GM19328 (cell line): Measurements from ENCODE around the gene TPPP2.

Experiments used
- ATAC-seq: cut with Tn5 transposase; IDR thresholded peaks from one replicate; pipeline ENCODE4 v1.9.1; 2021; ENCODE audit warnings: mild to moderate bottlenecking, moderate library complexity; ENCODE audit not compliant: unreplicated experiment

Gene TPPP2

DNA sequence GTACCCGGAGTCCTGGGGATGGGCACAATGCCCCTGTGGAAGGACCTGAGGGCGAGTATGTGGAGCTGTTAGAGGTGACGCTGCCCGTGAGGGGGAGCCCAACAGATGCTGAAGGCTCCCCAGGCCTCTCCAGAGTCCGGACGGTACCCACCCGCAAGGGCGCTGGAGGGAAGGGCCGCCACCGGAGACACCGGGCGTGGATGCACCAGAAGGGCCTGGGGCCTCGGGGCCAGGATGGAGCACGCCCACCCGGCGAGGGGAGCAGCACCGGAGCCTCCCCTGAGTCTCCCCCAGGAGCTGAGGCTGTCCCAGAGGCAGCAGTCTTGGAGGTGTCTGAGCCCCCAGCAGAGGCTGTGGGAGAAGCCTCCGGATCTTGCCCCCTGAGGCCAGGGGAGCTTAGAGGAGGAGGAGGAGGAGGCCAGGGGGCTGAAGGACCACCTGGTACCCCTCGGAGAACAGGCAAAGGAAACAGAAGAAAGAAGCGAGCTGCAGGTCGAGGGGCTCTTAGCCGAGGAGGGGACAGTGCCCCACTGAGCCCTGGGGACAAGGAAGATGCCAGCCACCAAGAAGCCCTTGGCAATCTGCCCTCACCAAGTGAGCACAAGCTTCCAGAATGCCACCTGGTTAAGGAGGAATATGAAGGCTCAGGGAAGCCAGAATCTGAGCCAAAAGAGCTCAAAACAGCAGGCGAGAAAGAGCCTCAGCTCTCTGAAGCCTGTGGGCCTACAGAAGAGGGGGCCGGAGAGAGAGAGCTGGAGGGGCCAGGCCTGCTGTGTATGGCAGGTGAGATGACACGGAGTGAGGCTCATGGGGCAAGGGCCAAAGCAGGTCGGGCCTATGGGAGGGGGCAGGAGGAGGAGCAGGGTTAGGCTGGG, 44.6 kb downstream of the TPPP2 start:
- ATAC-seq: no peak

DNA sequence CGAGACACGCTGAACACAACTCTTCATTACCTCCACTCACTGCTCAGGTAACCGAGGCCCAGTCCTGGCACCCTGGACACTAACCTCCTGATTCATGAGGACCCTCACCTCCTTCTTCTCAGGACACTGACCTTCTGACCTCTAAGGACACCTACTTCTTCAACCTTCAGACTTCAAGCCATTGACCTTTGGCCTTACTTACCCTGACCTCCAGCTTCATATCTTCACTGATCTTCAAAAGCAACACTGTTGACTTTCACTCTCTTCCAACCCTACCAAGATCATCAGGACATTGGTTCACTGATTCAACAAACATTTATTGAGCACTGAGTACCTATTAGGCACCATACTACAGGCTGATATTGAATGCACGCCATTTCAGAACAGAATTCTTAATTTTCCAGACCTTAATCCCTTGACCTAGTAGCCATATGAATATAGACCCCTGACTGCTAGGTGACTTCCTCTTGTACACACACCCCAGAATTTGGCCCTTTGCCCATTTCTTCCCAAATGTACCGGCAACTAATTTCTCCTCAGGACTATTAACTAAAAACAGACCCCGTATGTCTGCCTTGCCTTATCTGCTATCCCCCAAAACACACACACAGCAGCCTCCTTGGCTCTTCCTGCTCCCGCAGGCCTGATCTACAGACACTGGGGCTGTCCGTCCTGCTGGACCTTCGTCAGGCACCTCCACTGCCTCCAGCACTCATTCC, 45.9 kb downstream of the TPPP2 start:
- ATAC-seq: no peak

DNA sequence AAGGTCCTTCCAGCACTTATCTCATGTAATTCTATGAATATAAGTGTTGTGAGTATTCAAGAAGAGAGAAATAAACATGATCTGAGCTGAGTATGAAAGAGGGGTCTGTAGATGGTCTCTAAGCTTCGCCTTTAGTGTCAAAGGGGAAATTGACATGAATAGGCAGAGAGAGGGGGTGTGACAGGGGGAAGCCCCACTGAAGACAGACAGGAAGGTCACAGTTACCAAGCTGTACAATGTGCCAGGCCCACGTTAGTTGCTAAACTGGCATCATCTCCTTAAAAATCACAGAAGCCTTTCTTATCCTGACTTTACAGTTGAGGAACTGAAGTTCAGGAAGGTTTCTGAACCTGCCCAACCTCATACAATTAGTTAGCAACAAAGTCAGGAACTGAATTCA, 47.7 kb downstream of the TPPP2 start:
- no peak for ATAC-seq

DNA sequence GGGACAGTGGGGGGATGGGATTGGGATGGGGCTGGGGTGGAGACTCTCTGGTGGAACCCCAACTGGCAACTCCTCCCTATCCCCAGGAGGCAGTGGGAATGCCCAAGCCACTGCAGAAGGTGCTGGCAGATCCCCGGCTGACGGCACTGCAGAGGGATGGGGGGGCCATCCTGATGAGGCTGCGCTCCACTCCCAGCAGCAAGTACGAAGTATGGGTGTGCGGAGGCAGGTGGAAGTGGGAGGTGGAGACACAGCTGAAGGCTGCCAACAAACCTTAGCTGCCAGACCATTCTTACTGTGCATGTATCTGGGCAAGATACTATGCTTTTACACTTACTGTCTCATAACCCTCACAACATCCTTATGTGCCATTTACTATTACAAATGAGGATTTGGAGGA, 48.3 kb downstream of the TPPP2 start:
- ATAC-seq: no peak

DNA sequence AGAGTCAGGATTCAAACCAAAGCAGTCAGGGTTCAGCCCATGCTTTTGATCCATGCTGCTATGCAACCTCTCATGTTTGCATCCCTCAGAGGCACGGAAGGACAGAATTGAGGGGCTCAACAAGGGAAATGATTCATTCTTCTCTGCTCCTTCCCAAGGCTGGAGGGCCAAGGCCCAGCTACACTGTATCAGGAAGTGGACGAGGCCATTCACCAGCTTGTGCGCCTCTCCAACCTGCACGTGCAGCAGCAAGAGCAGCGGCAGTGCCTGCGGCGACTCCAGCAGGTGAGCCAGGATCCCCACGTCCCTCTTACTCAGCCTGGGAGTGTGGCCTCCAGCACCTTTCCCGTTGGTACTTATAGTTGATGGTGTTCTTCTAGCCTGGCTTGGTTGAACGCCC, 48.7 kb downstream of the TPPP2 start:
- ATAC-seq: no peak

DNA sequence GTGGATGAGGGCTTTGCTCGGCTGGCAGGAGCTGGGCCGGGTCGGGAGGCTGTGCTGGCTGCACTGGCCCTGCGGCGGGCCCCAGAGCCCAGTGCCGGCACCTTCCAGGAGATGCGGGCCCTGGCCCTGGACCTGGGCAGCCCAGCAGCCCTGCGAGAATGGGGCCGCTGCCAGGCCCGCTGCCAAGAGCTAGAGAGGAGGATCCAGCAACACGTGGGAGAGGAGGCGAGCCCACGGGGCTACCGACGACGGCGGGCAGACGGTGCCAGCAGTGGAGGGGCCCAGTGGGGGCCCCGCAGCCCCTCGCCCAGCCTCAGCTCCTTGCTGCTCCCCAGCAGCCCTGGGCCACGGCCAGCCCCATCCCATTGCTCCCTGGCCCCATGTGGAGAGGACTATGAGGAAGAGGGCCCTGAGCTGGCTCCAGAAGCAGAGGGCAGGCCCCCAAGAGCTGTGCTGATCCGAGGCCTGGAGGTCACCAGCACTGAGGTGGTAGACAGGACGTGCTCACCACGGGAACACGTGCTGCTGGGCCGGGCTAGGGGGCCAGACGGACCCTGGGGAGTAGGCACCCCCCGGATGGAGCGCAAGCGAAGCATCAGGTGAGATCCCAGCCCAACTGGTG, 51.6 kb downstream of the TPPP2 start:
- ATAC-seq: no peak
